T-helper 1 cell treated with Interleukin-12 subunit alpha and Interleukin-12 subunit beta and Interleukin-4 antibody, amounts not matched to agents 30 ng/mL and 1 ng/mL, for 36 hours (primary cell): Measurements from ENCODE around the gene SLC26A5. TPM values are rescaled to one million over a fixed set of nuclear protein-coding genes. Genes with fewer than 3 reads are reported as not detected.
"Not testable (repeated sequence)": the region's sequence is repeated elsewhere in the genome, so short reads cannot be mapped to it uniquely, and the experiment has no call there.

ENCODE experiments used
- intact Hi-C: fragments of 100-400 bp; cut with micrococcal nuclease; formaldehyde crosslinking; loops from one replicate; pipeline ENCODE4 v1.15.1; 2024
- total RNA-seq: library from RNA; stranded (reverse); gene quantifications from 2 replicates; pipeline ENCODE4 v1.2.3, GENCODE V29; 2022

SLC26A5 gene
- total RNA-seq = not detected in 2 replicates

DNA sequence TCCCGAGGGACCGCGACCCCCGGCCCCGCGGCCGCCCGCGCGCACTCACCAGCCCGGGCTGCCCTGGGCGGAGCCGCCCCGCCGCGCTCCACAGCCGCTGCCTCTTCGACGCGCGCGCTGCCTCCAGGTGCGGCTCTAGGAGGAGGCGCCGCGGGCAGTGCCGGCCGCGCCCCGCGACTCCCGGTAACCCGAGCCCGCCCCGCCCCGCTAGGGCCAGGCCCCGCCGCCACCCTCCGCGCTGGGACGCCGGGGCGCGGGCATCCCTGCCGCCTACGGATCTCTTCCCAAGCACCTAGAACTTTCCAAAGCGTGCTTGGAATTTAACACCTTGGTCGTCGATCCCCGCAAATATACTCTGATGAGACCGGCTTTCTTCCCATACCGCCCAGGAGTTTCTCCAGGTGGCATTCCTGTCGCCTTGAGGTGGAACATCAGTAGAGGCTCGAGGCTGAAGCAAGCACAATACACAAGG is at the start of gene SLC26A5:
Gene SLC26A5 (minus strand): TSS at position 159 of the 472 bp plus-strand sequence. CDS start 24,693 bp downstream, outside the sequence.
- intact Hi-C loops = loop anchor here (2.0 kb wide), 1 partner anchor 711 kb away; no protein-coding TSS in a partner anchor

GRCh38 chr7:103487419-103487818 is 41.4 kb upstream of the SLC26A5 start:
- intact Hi-C loops = no loop called here

DNA sequence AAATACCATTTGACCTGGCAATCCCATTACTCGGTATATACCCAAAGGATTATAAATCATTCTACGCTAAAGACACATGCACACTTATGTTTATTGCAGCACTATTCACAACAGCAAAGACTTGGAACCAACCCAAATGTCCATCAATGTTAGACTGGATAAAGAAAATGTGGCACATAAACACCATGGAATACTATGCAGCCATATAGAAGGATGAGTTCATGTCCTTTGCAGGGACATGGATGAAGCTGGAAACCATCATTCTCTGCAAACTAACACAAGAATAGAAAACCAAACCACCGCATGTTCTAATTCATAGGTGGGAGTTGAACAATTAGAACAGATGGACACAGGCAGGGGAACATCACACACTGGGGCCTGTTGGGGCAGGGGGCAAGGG is 40.9 kb upstream of the SLC26A5 start:
- intact Hi-C loops = not testable (repeated sequence)

DNA sequence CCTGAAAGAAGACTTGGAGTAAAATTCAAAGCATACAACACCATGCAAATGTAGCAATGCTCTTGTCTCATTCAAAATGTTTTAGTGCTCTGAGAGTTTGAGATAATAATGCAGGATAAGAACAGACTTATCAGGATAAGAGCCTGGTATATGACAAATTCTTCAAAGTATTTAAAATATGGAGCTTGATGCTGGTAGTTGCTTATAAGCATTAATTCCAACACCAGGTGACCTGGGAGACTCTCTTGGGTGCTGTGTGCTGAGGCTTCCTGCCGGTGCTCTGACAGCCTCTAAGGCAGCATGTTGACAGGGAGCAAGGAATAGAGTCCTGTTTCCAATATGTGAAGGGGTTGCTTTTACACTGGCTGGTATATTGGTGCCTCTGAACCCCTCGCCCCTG is 34.8 kb upstream of the SLC26A5 start:
- intact Hi-C loops = no loop called here

DNA sequence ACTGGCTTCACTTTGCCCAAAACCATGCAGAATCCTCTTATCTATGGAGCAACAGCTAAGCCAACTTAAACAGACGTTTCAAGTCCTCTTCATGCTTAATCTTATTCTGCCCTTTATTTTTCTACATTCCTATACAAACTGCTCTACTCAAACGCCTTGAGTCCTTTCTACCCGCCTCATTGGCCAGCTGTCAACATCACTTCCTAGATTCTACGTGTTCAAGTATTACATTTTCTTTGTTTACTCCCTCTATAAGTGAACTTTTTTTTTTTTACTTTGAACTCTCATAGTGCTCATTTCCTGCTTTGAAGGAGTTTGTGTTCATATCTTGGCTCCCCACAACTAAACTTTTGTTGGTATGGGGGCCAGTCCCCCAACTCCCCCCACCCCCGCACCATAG is 28.9 kb upstream of the SLC26A5 start:
- intact Hi-C loops = no loop called here

DNA sequence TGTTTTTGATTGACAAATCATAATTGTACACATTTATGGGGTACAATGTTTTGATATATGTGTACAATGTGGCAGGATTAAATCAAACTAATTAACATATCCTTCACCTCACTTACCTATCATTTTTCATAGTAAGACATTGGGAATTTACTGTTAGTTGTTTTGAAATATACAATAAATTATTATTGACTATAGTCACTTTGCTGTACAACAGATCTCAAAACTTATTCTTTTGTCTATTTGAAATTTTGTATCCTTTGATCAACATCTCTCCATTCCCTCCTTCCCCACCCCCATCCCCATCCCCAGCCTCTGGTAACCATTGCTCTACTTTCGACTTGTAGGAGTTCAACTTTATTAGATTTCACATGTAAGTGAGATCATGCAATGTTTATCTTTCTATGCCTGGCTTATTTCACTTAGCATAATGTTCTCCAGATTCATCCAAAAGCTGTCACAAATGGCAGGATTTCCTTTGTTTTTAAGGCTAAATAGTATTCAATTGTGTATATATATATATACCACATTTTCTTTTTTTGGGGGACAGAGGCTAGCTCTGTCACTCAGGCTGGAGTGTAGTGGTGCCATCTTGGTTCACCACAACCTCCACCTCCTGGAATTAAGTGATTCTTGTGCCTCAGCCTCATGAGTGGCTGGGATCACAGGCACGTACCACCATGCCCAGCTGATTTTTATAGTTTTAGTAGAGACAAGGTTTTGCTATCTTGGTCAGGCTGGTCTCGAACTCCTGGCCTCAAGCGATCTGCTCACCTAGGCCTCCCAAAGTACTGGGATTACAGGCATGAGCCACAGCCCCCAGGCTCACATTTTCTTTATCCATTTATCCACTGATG is 23.3 kb upstream of the SLC26A5 start:
- intact Hi-C loops = no loop called here

- intact Hi-C loops = no loop called here
Observed at GRCh38 chr7:103466814-103467213, 20.8 kb upstream of the SLC26A5 start.

- intact Hi-C loops = no loop called here
Observed at GRCh38 chr7:103462358-103462757, 16.4 kb upstream of the SLC26A5 start.

GRCh38 chr7:103447073-103447960 is 1.3 kb upstream of the SLC26A5 start:
- intact Hi-C loops = loop anchor here (1.0 to 2.0 kb wide), 2 partner anchors 709 to 713 kb away; no protein-coding TSS in a partner anchor

- intact Hi-C loops = loop anchor here (2.0 kb wide), 1 partner anchor 711 kb away; no protein-coding TSS in a partner anchor
Observed at GRCh38 chr7:103445228-103446048, 569 bp downstream of the SLC26A5 start.

GRCh38 chr7:103439661-103440060 is 6.3 kb downstream of the SLC26A5 start:
- intact Hi-C loops = no loop called here

GRCh38 chr7:103437623-103438022 is 8.4 kb downstream of the SLC26A5 start:
- intact Hi-C loops = no loop called here

GRCh38 chr7:103432712-103433111 is 13.3 kb downstream of the SLC26A5 start:
- intact Hi-C loops = no loop called here

DNA sequence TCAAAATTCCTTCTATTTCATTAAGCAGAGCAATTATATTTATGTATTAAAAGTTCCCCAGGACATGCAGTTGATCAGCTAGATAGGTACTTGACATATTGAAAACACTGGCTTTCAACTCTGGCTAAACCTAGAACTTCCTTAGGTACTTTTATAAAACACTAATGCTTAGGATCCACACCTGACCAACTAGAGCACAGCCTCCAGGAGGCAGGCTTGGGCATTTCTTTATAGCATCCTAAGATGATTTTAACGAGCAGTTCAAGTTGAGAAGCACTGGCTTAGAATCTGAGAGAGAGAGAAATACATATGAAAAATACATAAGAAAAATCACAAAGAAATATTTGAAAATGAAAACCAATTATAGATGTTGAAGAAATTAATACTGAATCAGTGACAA is 20.8 kb downstream of the SLC26A5 start:
- intact Hi-C loops = no loop called here

DNA sequence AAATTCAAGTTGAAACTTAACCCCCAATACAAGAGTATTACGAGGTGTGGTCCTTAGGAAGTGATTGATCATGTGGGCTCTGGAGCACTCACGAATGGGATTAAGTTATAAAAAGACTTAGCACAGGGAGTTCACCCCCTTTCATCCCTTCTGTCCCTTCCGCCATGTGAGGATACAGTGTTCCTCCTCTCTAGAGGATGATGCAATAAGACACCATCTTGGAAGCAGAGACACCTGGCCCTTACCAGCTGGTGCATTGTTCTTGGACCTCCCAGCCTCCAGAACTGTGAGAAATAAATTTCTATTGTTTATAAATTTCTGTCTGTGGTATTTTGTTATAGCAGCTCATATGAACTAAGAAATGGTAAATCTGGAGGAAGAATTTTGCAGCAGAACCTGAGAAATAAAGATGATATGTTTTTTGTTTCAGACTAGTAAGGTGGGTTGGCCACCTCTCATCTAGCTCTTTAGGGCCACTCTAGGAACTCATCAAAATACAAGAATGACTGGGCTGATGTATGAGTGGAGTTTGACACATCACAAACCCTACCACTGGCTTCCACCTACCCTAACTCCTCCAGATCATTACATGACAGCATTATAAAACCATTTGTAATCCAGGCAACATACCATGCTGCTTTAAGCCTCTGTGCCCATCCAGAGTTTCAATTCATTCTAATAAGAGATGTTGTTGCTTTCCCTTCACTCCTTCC is 22.4 kb downstream of the SLC26A5 start:
- intact Hi-C loops = no loop called here

GRCh38 chr7:103420857-103421384 is 25.1 kb downstream of the SLC26A5 start:
- intact Hi-C loops = no loop called here

DNA sequence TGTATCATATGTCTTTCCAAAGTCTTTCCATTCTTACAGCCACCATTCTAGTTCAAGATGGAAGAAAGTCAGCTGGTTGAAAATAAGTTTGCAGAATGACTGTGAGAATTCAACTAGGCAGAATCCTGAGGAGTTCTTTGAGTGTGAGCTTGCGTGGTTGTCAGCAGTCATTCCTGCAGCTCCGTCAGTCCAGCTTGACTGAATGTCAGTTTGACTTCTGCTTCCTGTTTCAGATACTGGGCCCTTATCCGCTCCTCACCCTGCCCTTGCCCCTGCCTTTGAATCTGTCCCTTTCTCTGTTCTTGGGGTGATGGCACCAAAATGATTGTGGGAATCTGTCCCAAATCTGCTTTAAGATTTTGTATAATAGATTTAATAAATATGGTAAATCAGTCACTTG is 27.8 kb downstream of the SLC26A5 start:
- intact Hi-C loops = no loop called here

DNA sequence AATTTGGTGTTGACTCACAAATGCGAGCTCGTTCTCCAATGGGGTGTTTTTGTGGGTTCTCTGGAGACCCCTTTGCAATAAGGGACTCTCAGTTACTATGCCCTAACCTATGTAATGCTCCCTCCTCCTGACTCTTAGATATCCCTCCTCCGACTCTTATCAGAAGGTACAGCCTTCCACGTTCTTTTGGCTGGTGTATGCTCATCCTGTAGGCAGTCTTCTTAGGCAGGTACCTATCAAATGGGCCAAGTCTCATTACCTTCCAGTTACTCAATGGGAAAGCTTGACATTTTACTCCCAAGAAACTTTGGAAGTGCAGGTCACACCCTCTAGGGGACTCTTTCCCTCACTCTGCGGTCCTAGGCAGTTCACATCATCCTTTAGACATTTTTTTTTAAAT is 32.6 kb downstream of the SLC26A5 start:
- intact Hi-C loops = no loop called here

DNA sequence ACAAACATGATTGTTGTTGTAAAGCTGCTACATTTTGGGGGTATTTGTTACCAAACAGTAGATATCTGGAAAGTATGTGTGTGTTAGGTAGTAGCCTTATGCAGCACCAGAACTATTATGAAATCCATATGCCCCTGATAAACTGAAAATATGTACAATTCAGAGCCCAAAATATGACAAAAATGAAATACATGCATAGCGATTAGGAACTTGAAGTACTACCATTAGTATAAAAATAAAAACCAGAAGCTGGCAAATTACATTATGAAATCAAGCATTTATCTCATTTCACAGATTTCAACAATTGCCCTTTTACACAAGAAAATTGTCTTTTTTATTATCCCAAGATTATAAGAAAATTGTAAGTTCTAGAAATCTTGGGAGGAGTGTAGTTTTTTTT is 33.9 kb downstream of the SLC26A5 start:
- intact Hi-C loops = no loop called here
